Body of pancreas (tissue), 4 donors: Measurements from ENCODE around the gene USP5. TPM values are rescaled to one million over a fixed set of nuclear protein-coding genes. Genes with fewer than 3 reads are reported as not detected.

ENCODE experiments used
- ATAC-seq: fragments of 150-250 bp; one replicate; pipeline ENCODE4 v1.9.1; 2016
- DNase-seq, 4 donors: peaks; one replicate each; pipeline ENCODE4 v3.0.0-alpha.2; 2019
- H3K27ac ChIP-seq, 4 donors: fragments of 200-600 bp; sonication (generic); 1 replicate in 3 of 4; 2 replicates in 1 of 4; pipeline versions ENCODE4 v1.5.1 to v1.6.1; 2016 to 2019; ENCODE audit warnings: mild to moderate bottlenecking in 1 of 4, mixed read lengths in 1 of 4, moderate library complexity in 1 of 4
- H3K27me3 ChIP-seq, 2 donors: fragments of 200-600 bp; sonication (generic); one replicate each; pipeline ENCODE4 v1.6.0; 2016; ENCODE audit warnings: mild to moderate bottlenecking in 1 of 2
- H3K36me3 ChIP-seq, 2 donors: fragments of 200-600 bp; sonication (generic); replicated peaks in 1 of 2; 2 replicates each; pipeline ENCODE4 v1.5.1; 2016; ENCODE audit warnings: low read depth in 2 of 2; ENCODE audit not compliant: insufficient read depth in 1 of 2
- H3K4me1 ChIP-seq: fragments of 200-600 bp; sonication (generic); one replicate; pipeline ENCODE4 v1.6.0; 2016
- H3K4me3 ChIP-seq, 2 donors: fragments of 200-600 bp; sonication (generic); 1 replicate in 1 of 2; 2 replicates in 1 of 2; pipeline ENCODE4 v1.5.1; 2016 to 2019
- H3K9me3 ChIP-seq, 3 donors: fragments of 200-600 bp; sonication (generic); 1 replicate in 2 of 3; 2 replicates in 1 of 3; pipeline ENCODE4 v1.5.1; 2016
- POLR2A ChIP-seq, 3 donors: fragments of 450-650 bp; IDR thresholded peaks; one replicate each; pipeline ENCODE4 v1.6.1; 2016; ENCODE audit warnings: antibody characterized with exemption in 3 of 3, mild to moderate bottlenecking in 2 of 3
- WGBS, 2 donors: methylation state at CpG; one replicate each; pipeline ENCODE4 v1.1.5; 2017; 5-methylcytosine and 5-hydroxymethylcytosine counted together
- intact Hi-C: fragments of 100-400 bp; cut with DNase I; formaldehyde crosslinking; loops from one replicate; pipeline ENCODE4 v1.15.1; 2023
- total RNA-seq, 2 donors: library from RNA; depleted of rRNA; stranded (reverse); fragments of >200 nt; gene quantifications; one replicate each; pipeline ENCODE4 v1.1.0, GENCODE V29; 2016
- TF ChIP-seq, protein P1 (sequence below), 7 experiments: fragments of 450-650 bp in 4 of 7; fragments of 200-600 bp in 3 of 7; sonication (generic) in 3 of 7; IDR thresholded peaks; one replicate each; pipeline ENCODE4 v1.5.1; 2016 to 2019; ENCODE audit warnings: antibody characterized with exemption in 7 of 7

USP5 gene
- total RNA-seq, 2 donors from 2014 or later: 18.2 to 60.6 TPM

DNA sequence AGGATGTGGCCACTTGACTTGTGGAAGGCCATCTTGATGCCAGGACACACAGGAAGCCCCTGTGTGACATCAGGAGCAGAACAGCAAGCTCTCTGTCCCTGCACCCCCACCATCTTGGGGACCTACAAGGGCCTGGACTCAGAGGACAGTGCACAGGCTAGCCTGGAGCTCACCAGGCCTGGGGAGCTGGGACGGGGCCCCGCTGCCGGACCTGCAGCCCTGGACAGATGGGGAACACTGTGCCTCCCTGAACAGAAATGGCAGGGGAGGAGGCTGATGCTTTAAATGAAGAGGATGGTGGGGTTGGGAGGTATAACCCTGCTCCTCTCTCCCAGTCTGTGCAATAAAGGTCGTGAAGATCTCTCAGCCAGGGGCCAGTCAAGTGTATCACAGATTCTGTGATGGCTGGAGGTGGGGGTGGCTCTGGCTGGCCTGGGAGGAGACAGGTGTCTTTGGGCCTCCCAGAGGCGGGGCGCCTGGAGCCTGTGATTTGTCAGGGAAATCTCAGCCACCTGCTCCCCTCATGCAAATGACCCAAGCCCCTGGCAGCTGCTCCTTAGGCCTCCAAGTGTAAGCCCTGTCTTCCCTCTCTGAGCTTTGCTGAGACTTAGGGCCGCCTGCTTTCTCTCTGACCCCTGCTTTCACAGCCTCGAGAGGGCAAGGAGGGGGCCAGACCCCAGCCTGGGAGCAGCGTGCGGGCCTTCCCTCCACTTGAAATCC is 12.3 kb upstream of the USP5 start:
- intact Hi-C loops: loop anchor here (5.0 kb wide), 1 partner anchor 92 kb away; no protein-coding TSS in a partner anchor
- no peaks in the 10 kb centered on the region for H3K4me1 ChIP-seq
- TF ChIP-seq, protein P1, sequence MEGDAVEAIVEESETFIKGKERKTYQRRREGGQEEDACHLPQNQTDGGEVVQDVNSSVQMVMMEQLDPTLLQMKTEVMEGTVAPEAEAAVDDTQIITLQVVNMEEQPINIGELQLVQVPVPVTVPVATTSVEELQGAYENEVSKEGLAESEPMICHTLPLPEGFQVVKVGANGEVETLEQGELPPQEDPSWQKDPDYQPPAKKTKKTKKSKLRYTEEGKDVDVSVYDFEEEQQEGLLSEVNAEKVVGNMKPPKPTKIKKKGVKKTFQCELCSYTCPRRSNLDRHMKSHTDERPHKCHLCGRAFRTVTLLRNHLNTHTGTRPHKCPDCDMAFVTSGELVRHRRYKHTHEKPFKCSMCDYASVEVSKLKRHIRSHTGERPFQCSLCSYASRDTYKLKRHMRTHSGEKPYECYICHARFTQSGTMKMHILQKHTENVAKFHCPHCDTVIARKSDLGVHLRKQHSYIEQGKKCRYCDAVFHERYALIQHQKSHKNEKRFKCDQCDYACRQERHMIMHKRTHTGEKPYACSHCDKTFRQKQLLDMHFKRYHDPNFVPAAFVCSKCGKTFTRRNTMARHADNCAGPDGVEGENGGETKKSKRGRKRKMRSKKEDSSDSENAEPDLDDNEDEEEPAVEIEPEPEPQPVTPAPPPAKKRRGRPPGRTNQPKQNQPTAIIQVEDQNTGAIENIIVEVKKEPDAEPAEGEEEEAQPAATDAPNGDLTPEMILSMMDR (IDR thresholded peaks at IDR 0.05): no peak
- no peak for TF ChIP-seq POLR2A (IDR thresholded peaks at IDR 0.05)
- ATAC-seq (no peak), DNase-seq (no peak)
- no peak overlapping the region for H3K27ac ChIP-seq
- no peaks in the 10 kb centered on the region for H3K9me3 ChIP-seq
- H3K27me3 ChIP-seq: no peaks in the 10 kb centered on the region
- no peaks in the 10 kb centered on the region for H3K36me3 ChIP-seq
- 73 to 77% methylated on average over 6 to 9 of the region's 10 CpGs for WGBS, 2 donors
- H3K4me3 ChIP-seq: no peak overlapping the region

DNA sequence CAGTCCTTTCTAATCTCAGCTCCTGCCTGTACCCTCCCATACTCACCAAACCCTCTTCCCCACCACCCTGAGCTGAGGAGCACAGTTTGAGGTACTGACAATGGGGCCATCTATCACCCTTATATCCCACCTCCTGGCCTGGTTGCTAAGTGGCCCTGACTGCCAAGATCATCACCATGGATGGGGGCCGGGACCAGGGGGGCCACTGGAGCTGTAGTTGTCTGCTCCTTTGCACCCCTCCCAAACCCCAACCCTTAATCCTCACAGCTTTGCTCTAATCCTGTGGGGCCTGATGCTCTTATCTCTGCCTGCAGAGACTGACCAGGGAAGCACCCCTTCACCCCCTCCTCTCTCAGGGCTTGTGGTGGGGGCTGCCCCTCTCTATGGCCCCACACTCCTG is 11.6 kb upstream of the USP5 start:
- no peak overlapping the region for H3K4me3 ChIP-seq
- DNase-seq (no peak), ATAC-seq (no peak)
- intact Hi-C loops: no loop called here
- no peaks in the 10 kb centered on the region for H3K36me3 ChIP-seq
- H3K4me1 ChIP-seq: no peaks in the 10 kb centered on the region
- no peaks in the 10 kb centered on the region for H3K27me3 ChIP-seq
- no peak overlapping the region for H3K27ac ChIP-seq
- 80 to 100% methylated on average over 1 of the region's 1 CpG for WGBS, 2 donors
- no peaks in the 10 kb centered on the region for H3K9me3 ChIP-seq
- TF ChIP-seq, protein P1 (IDR thresholded peaks at IDR 0.05): no peak
- TF ChIP-seq POLR2A (IDR thresholded peaks at IDR 0.05): no peak

DNA sequence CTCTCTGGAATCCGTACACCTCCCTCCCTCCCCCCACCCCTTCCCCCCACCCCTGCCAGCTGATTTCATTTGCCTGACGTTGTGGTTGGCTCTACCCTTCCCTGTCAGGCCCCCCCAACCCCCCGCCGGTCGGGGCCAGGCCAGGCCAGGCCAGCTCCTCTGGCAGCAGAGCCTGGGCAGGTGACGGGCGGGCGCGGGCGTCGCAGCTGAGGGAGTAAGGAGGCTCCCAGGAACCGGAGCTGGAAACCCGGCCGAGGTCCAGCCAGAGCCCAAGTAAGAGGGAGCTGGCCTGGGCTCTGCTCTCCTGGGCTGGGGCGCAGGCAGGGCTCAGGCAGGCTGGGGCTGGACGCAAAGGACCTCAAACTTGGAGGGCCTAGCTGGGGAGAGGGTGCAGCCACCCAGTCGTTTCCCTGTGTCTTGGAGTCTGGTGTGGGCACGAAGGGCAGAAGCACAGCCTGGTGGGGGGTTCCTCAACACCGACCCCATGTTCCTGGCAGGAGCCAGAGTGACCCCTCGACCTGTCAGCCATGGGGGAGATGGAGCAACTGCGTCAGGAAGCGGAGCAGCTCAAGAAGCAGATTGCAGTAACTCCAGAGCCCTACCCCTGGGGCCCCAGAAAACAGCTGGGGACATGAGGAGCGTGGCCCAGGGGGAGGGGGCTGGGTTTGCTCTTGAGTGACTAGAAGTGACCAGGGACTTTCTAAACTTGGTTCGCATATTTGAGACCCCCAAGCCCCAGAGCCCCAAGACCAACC is 11.0 kb upstream of the USP5 start, which contains the start of gene GNB3:
TSS of gene GNB3 (plus strand) at position 165 of the 755 bp plus-strand sequence. CDS start at position 528, 363 bp downstream.
- TF ChIP-seq POLR2A (IDR thresholded peaks at IDR 0.05): no peak
- TF ChIP-seq, protein P1 (IDR thresholded peaks at IDR 0.05): no peak
- no peak for ATAC-seq
- Histone ChIP-seq H3K36me3 (no peaks in the 10 kb centered on the region), H3K27me3 (no peaks in the 10 kb centered on the region), H3K4me1 (no peaks in the 10 kb centered on the region), H3K4me3 (no peak within 1 kb of the TSS), H3K9me3 (no peaks in the 10 kb centered on the region), H3K27ac (no peak within 1 kb of the TSS)
- 46 to 66% methylated on average over 7 to 21 of the region's 24 CpGs for WGBS, 2 donors
- DNase-seq: no peak
- intact Hi-C loops: no loop called here

- intact Hi-C loops: no loop called here
- 54 to 65% methylated on average over 4 of the region's 4 CpGs for WGBS, 2 donors
These were observed 9.9 kb upstream of the USP5 start for GRCh38 chr12:6842075-6842474.

More at GRCh38 chr12:6842075-6842474, 9.9 kb upstream of the USP5 start:
- TF ChIP-seq, protein P1 (IDR thresholded peaks at IDR 0.05): no peak
- no peak for TF ChIP-seq POLR2A (IDR thresholded peaks at IDR 0.05)
- H3K4me1 ChIP-seq: no peaks in the 10 kb centered on the region
- no peak overlapping the region for H3K4me3 ChIP-seq
- no peaks in the 10 kb centered on the region for H3K27me3 ChIP-seq
- ATAC-seq (no peak), DNase-seq (no peak)
- H3K27ac ChIP-seq: no peak overlapping the region
- H3K36me3 ChIP-seq: no peaks in the 10 kb centered on the region
- H3K9me3 ChIP-seq: no peaks in the 10 kb centered on the region
